ENCODE results near the gene COL18A1. TPM values are rescaled to one million over a fixed set of nuclear protein-coding genes. Genes with fewer than 3 reads are reported as not detected.

Gene COL18A1
- polyA plus RNA-seq, 1 donor (not counting 4 experiments of a cell fraction or from before 2014, with no cell fraction given) = 13.0 TPM

DNA sequence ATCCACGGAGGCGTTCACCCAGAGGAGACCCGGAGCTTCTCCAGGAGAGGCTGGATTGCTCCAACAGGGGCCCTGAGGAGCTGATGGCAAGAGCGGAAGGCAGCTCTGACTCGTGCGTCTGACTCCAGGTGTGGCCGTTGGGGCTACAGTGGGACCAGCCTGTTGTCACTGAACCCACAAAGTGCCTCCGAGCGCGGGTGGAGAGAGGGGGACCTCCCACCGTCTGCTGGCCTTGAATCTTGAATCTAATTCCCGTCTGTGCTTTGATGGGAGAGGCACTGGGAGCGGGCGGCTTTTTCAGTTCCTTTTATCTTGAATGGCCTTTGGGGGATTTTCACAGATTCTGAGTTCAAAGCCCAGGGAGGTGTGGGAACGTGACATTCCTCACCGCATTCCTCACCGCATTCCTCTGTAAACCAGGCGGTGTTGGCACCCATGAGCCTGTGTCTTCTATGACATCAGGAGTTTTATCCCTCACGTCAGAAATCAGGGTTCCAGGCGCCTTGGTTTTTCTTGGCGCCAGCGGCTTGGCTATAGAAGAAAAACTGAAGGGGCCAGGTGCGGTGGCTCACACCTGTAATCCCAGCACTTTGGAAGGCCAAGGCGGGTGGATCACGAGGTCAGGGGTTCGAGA lies 39.2 kb upstream of the COL18A1 start:
- Histone ChIP-seq H3K36me3 (ENCODE audit: control insufficient read depth in 2 of 2, extremely low read depth in 1 of 2, insufficient read depth in 2 of 2, low read length in 2 of 2) (no peaks in the 10 kb centered on the region), H3K9me3 (ENCODE audit: control insufficient read depth, low read depth, low read length) (no peaks in the 10 kb centered on the region), H3K4me1 (ENCODE audit: control insufficient read depth, extremely low read depth, insufficient read depth, low read length) (peaks cover 14% of the 10 kb centered on the region), H3K9ac (ENCODE audit: control insufficient read depth, extremely low read depth, insufficient read depth, low read length) (no peak overlapping the region), H3K27me3 (ENCODE audit: control insufficient read depth, extremely low read depth, insufficient read depth, low read length) (peaks cover 4% of the 10 kb centered on the region), H3K4me2 (ENCODE audit: control insufficient read depth, extremely low read depth, insufficient read depth, low read depth, low read length) (no peak overlapping the region), H3K9me1 (ENCODE audit: control insufficient read depth, extremely low read depth, insufficient read depth, low read length) (no peaks in the 10 kb centered on the region), H2AFZ (ENCODE audit: control insufficient read depth, low read length) (no peak overlapping the region), H3K4me3 (ENCODE audit: control insufficient read depth in 2 of 3, extremely low read depth in 1 of 3, insufficient read depth in 2 of 3, low read depth in 1 of 3, low read length in 3 of 3) (no peak overlapping the region), H4K20me1 (ENCODE audit: control insufficient read depth, extremely low read depth, insufficient read depth, low read length) (no peaks in the 10 kb centered on the region), H3K79me2 (ENCODE audit: control insufficient read depth, insufficient read depth, low read length) (no peaks in the 10 kb centered on the region), H3K27ac (ENCODE audit: control insufficient read depth, insufficient read depth, low read length) (no peak overlapping the region)
- FAIRE-seq (no peak), DNase-seq (ENCODE audit: low read depth, low spot score) (no peak)
- TF ChIP-seq, protein P1, sequence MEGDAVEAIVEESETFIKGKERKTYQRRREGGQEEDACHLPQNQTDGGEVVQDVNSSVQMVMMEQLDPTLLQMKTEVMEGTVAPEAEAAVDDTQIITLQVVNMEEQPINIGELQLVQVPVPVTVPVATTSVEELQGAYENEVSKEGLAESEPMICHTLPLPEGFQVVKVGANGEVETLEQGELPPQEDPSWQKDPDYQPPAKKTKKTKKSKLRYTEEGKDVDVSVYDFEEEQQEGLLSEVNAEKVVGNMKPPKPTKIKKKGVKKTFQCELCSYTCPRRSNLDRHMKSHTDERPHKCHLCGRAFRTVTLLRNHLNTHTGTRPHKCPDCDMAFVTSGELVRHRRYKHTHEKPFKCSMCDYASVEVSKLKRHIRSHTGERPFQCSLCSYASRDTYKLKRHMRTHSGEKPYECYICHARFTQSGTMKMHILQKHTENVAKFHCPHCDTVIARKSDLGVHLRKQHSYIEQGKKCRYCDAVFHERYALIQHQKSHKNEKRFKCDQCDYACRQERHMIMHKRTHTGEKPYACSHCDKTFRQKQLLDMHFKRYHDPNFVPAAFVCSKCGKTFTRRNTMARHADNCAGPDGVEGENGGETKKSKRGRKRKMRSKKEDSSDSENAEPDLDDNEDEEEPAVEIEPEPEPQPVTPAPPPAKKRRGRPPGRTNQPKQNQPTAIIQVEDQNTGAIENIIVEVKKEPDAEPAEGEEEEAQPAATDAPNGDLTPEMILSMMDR (optimal IDR thresholded peaks at IDR 0.05 in 1 of 3, IDR thresholded peaks at IDR 0.05 in 1 of 3, conservative IDR thresholded peaks at IDR 0.05 in 1 of 3; ENCODE audit: extremely low read depth in 1 of 3, insufficient read depth in 2 of 3, low read length in 3 of 3) = no peak
- TF ChIP-seq EZH2 (IDR thresholded peaks at IDR 0.05; ENCODE audit: low read length) = no peak
- dilution Hi-C loops (cut with MboI; ENCODE audit: extremely low pct_ligation_motif_present, low sequenced_read_pairs) = no loop called here

DNA sequence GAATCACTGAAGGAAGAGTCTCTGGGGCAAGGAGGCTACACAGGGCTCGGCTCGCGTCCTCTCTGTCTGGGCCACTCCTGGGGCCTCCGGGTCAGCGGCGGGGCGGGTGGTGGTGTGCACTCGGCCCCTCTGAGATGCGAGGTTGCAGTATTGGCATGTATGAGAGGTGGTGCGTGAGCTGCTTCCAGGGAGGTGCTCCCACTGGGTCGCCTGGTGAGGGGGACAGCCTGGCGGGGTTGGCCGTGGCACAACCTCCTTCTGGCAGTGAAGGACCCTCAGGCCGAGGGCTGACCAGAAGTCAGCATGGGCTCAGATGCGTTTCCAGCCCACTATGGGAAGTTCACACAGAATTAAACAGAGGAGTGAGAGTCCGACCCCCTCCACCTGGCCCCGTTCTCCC lies 38.5 kb upstream of the COL18A1 start:
- H3K36me3 ChIP-seq (ENCODE audit: control insufficient read depth in 2 of 2, extremely low read depth in 1 of 2, insufficient read depth in 2 of 2, low read length in 2 of 2) = no peaks in the 10 kb centered on the region
- no peak overlapping the region for H3K27ac ChIP-seq (ENCODE audit: control insufficient read depth, insufficient read depth, low read length)
- H3K27me3 ChIP-seq (ENCODE audit: control insufficient read depth, extremely low read depth, insufficient read depth, low read length) = peaks cover 4% of the 10 kb centered on the region
- FAIRE-seq (no peak), DNase-seq (ENCODE audit: low read depth, low spot score) (no peak)
- peaks cover 14% of the 10 kb centered on the region for H3K4me1 ChIP-seq (ENCODE audit: control insufficient read depth, extremely low read depth, insufficient read depth, low read length)
- no peak overlapping the region for H3K4me3 ChIP-seq (ENCODE audit: control insufficient read depth in 2 of 3, extremely low read depth in 1 of 3, insufficient read depth in 2 of 3, low read depth in 1 of 3, low read length in 3 of 3)
- no peaks in the 10 kb centered on the region for H3K79me2 ChIP-seq (ENCODE audit: control insufficient read depth, insufficient read depth, low read length)
- H2AFZ ChIP-seq (ENCODE audit: control insufficient read depth, low read length) = no peak overlapping the region
- no peaks in the 10 kb centered on the region for H3K9me3 ChIP-seq (ENCODE audit: control insufficient read depth, low read depth, low read length)
- H3K9ac ChIP-seq (ENCODE audit: control insufficient read depth, extremely low read depth, insufficient read depth, low read length) = no peak overlapping the region
- no peak overlapping the region for H3K4me2 ChIP-seq (ENCODE audit: control insufficient read depth, extremely low read depth, insufficient read depth, low read depth, low read length)
- H3K9me1 ChIP-seq (ENCODE audit: control insufficient read depth, extremely low read depth, insufficient read depth, low read length) = no peaks in the 10 kb centered on the region
- no peaks in the 10 kb centered on the region for H4K20me1 ChIP-seq (ENCODE audit: control insufficient read depth, extremely low read depth, insufficient read depth, low read length)
- TF ChIP-seq EZH2 (IDR thresholded peaks at IDR 0.05; ENCODE audit: low read length) = no peak
- TF ChIP-seq, protein P1 (optimal IDR thresholded peaks at IDR 0.05 in 1 of 3, IDR thresholded peaks at IDR 0.05 in 1 of 3, conservative IDR thresholded peaks at IDR 0.05 in 1 of 3; ENCODE audit: extremely low read depth in 1 of 3, insufficient read depth in 2 of 3, low read length in 3 of 3) = no peak
- dilution Hi-C loops (cut with MboI; ENCODE audit: extremely low pct_ligation_motif_present, low sequenced_read_pairs) = no loop called here

Data from keratinocyte (primary cell).